OCI-LY1 (cell line): ENCODE results near the gene LRFN4.

Experiments used
- H2AFZ ChIP-seq: fragments of 200-600 bp; sonication (generic), shearing (Covaris generic); 2 replicates; pipeline ENCODE4 v1.6.0; 2014; ENCODE audit warnings: antibody characterized with exemption, mild to moderate bottlenecking, low read length
- H3F3A ChIP-seq: fragments of 200-600 bp; sonication (generic), shearing (Covaris generic); 2 replicates; pipeline ENCODE4 v1.6.0; 2014; ENCODE audit warnings: mild to moderate bottlenecking, antibody characterized with exemption, low read length, moderate library complexity; ENCODE audit not compliant: insufficient read depth
- H3K27ac ChIP-seq: fragments of 200-600 bp; sonication (generic); 2 replicates; pipeline ENCODE4 v1.5.1; 2014; ENCODE audit warnings: low read length, mixed run types, mild to moderate bottlenecking, low read depth; ENCODE audit not compliant: poor library complexity, severe bottlenecking
- H3K27me3 ChIP-seq: fragments of 200-600 bp; sonication (generic); 2 replicates; pipeline ENCODE4 v1.6.0; 2014; ENCODE audit warnings: antibody characterized with exemption, mild to moderate bottlenecking, low read length, moderate library complexity; ENCODE audit not compliant: insufficient read depth
- H3K36me3 ChIP-seq: fragments of 200-600 bp; sonication (generic); 2 replicates; pipeline ENCODE4 v1.6.1; 2014; ENCODE audit warnings: mild to moderate bottlenecking, antibody characterized with exemption, low read length, moderate library complexity, mixed read lengths; ENCODE audit not compliant: insufficient read depth
- H3K4me1 ChIP-seq: fragments of 200-600 bp; sonication (generic); 2 replicates; pipeline ENCODE4 v1.5.1; 2014; ENCODE audit warnings: mild to moderate bottlenecking, low read length, moderate library complexity; ENCODE audit not compliant: insufficient read depth, severe bottlenecking
- H3K4me2 ChIP-seq: fragments of 200-600 bp; sonication (generic), shearing (Covaris generic); 2 replicates; pipeline ENCODE4 v1.6.1; 2014; ENCODE audit warnings: low read length
- H3K4me3 ChIP-seq: fragments of 200-600 bp; sonication (generic); 2 replicates; pipeline ENCODE4 v1.5.1; 2014; ENCODE audit warnings: low read length, low read depth, mild to moderate bottlenecking, mixed read lengths; ENCODE audit not compliant: poor library complexity, severe bottlenecking
- H3K79me2 ChIP-seq: fragments of 200-600 bp; shearing (Covaris generic); 2 replicates; pipeline ENCODE4 v1.6.1; 2016; ENCODE audit warnings: mixed run types, low read length, mixed read lengths; ENCODE audit not compliant: insufficient read depth
- H3K9ac ChIP-seq: fragments of 200-600 bp; sonication (generic), shearing (Covaris generic); 2 replicates; pipeline ENCODE4 v1.6.1; 2014; ENCODE audit warnings: mild to moderate bottlenecking, low read length, mixed read lengths
- H3K9me2 ChIP-seq: fragments of 200-600 bp; sonication (generic), shearing (Covaris generic); 2 replicates; pipeline ENCODE4 v1.6.1; 2014; ENCODE audit warnings: low read depth, mild to moderate bottlenecking, low read length, mixed read lengths
- H3K9me3 ChIP-seq: fragments of 200-600 bp; shearing (Covaris generic); 2 replicates; pipeline ENCODE4 v1.6.1; 2014; ENCODE audit warnings: low read length, mixed read lengths
- H4K20me1 ChIP-seq: fragments of 200-600 bp; sonication (generic), shearing (Covaris generic); 2 replicates; pipeline ENCODE4 v1.6.0; 2016; ENCODE audit warnings: mild to moderate bottlenecking, low read length; ENCODE audit not compliant: insufficient read depth
- EZH2 ChIP-seq: fragments of 200-600 bp; sonication (generic), shearing (Covaris generic); IDR thresholded peaks from 2 replicates; pipeline ENCODE4 v1.8.0; 2017; ENCODE audit warnings: borderline replicate concordance, mixed run types, mild to moderate bottlenecking, antibody characterized with exemption, low read length, moderate library complexity, mixed read lengths
- TF ChIP-seq, protein P1 (sequence below): fragments of 200-600 bp; sonication (generic), shearing (Covaris generic); IDR thresholded peaks from 2 replicates; pipeline ENCODE4 v1.5.1; 2017; ENCODE audit warnings: mild to moderate bottlenecking, antibody characterized with exemption, low read length, moderate library complexity, mixed read lengths

LRFN4 gene

DNA sequence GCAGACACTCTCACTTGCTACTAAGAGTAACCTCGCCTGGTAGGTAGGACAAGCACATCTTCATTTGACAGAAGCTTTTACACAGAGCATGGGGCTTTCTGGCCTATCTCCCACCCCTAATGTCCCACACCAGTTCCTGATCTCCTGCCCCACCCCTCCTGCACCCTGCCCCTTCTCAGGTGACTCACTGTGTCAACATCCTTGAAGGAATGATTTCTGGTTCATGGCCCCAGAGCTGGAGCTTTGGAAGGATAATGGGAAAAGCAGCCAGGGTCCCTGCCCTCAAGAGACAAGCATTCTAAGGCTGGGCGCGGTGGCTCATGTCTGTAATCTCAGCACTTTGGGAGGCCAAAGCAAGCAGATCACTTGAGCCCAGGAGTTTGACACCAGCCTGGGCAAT lies 47.2 kb downstream of the LRFN4 start:
- no peaks in the 10 kb centered on the region for H3K9me3 ChIP-seq
- no peak for TF ChIP-seq EZH2
- TF ChIP-seq, protein P1, sequence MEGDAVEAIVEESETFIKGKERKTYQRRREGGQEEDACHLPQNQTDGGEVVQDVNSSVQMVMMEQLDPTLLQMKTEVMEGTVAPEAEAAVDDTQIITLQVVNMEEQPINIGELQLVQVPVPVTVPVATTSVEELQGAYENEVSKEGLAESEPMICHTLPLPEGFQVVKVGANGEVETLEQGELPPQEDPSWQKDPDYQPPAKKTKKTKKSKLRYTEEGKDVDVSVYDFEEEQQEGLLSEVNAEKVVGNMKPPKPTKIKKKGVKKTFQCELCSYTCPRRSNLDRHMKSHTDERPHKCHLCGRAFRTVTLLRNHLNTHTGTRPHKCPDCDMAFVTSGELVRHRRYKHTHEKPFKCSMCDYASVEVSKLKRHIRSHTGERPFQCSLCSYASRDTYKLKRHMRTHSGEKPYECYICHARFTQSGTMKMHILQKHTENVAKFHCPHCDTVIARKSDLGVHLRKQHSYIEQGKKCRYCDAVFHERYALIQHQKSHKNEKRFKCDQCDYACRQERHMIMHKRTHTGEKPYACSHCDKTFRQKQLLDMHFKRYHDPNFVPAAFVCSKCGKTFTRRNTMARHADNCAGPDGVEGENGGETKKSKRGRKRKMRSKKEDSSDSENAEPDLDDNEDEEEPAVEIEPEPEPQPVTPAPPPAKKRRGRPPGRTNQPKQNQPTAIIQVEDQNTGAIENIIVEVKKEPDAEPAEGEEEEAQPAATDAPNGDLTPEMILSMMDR: no peak
- no peak overlapping the region for H2AFZ ChIP-seq
- no peak overlapping the region for H3K4me3 ChIP-seq
- no peaks in the 10 kb centered on the region for H4K20me1 ChIP-seq
- no peaks in the 10 kb centered on the region for H3K36me3 ChIP-seq
- H3F3A ChIP-seq: no peaks in the 10 kb centered on the region
- no peak overlapping the region for H3K4me2 ChIP-seq
- H3K4me1 ChIP-seq: no peaks in the 10 kb centered on the region
- H3K9ac ChIP-seq: no peak overlapping the region
- no peak overlapping the region for H3K27ac ChIP-seq
- no peaks in the 10 kb centered on the region for H3K9me2 ChIP-seq
- no peaks in the 10 kb centered on the region for H3K79me2 ChIP-seq
- H3K27me3 ChIP-seq: peaks cover 5% of the 10 kb centered on the region; the same call in 1 of the 2 replicates

DNA sequence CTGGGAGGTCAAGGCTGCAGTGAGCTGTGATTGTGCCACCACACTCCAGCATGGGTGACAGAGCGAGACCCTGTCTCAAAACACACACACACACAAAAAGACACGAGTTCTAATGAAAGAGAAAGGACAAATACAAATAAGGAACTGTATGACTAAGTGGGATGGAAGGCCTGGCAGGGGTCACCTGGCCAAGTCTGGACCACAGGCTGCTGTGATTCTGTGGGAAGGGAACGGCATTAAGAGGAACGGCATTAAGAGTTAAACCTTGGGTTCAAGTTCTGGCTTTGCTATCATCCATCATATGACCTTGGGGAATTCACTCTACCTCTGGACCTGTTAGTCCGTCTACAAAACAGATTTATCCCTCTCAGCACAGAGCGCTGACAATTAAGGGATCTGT lies 47.7 kb downstream of the LRFN4 start:
- Histone ChIP-seq H3K27me3 (peaks cover 5% of the 10 kb centered on the region; the same call in 1 of the 2 replicates), H3K79me2 (no peaks in the 10 kb centered on the region), H3K36me3 (no peaks in the 10 kb centered on the region), H3K4me2 (no peak overlapping the region), H3K9me3 (no peaks in the 10 kb centered on the region), H3K9me2 (no peaks in the 10 kb centered on the region), H3F3A (no peaks in the 10 kb centered on the region), H3K4me3 (no peak overlapping the region), H3K4me1 (no peaks in the 10 kb centered on the region), H2AFZ (no peak overlapping the region), H3K27ac (no peak overlapping the region), H3K9ac (no peak overlapping the region), H4K20me1 (no peaks in the 10 kb centered on the region)
- TF ChIP-seq, protein P1: no peak
- TF ChIP-seq EZH2: no peak

DNA sequence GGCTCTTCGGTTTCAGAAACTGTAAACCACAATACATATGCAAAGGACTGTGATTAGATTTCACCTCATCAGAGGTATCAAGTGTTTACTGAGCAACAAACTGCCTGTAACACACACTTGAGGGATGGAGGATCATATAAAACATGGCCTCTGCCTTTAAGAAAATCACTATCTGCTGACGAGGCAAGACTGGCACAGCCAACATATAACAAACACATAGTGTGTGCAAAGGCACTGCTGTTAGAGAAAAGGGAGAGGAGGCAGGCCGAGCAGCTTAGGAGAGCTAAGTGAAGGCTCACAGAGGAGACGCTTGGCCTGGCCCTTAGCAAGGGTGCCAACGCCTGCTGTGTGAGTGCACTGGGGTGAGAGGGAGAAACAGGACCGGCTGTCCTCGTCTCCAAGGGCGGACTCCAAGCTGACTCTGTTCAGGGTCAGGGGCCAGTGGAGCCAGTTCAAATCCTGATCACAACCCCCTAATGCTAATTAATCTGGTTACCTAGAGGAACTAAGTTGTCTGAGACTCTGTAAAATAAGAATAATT lies 48.2 kb downstream of the LRFN4 start:
- H3K4me3 ChIP-seq: no peak overlapping the region
- TF ChIP-seq, protein P1: no peak
- TF ChIP-seq EZH2: no peak
- no peak overlapping the region for H3K4me2 ChIP-seq
- no peaks in the 10 kb centered on the region for H3K36me3 ChIP-seq
- H4K20me1 ChIP-seq: no peaks in the 10 kb centered on the region
- no peaks in the 10 kb centered on the region for H3K9me3 ChIP-seq
- no peaks in the 10 kb centered on the region for H3K9me2 ChIP-seq
- no peaks in the 10 kb centered on the region for H3K79me2 ChIP-seq
- no peaks in the 10 kb centered on the region for H3F3A ChIP-seq
- H3K9ac ChIP-seq: no peak overlapping the region
- no peak overlapping the region for H2AFZ ChIP-seq
- no peak overlapping the region for H3K27ac ChIP-seq
- peaks cover 7% of the 10 kb centered on the region; the same call in 1 of the 2 replicates for H3K27me3 ChIP-seq
- no peaks in the 10 kb centered on the region for H3K4me1 ChIP-seq
